ENCODE measurements around the gene MRI1. TPM values are rescaled to one million over a fixed set of nuclear protein-coding genes. Genes with fewer than 3 reads are reported as not detected.
"Not testable (repeated sequence)": the region's sequence is repeated elsewhere in the genome, so short reads cannot be mapped to it uniquely, and the experiment has no call there.

The MRI1 gene
- total and polyA plus RNA-seq, 2 of the 4 experiments (the other 2 are of a cell fraction): 26.7 to 37.6 TPM

GRCh38 chr19:13751436-13751835 is 12.9 kb upstream of the MRI1 start:
- DNase-seq (no peak), ATAC-seq (ENCODE audit: low read depth) (no peak)
- Histone ChIP-seq H2BK20ac (ENCODE audit: low read depth, low read length) (no peak overlapping the region), H3K56ac (ENCODE audit: extremely low read depth, insufficient read depth, low read length) (no peak overlapping the region), H2BK15ac (ENCODE audit: low read depth, low read length) (no peak overlapping the region), H4K8ac (ENCODE audit: low read depth in 2 of 2, low read length in 2 of 2) (no peak overlapping the region), H3K4me1 (ENCODE audit: control insufficient read depth, insufficient read depth, low read length) (no peaks in the 10 kb centered on the region), H3K79me1 (ENCODE audit: low read depth in 1 of 2, low read length in 2 of 2) (peaks cover 11 to 45% of the 10 kb centered on the region in 2 experiments), H3K9ac (ENCODE audit: low read depth, low read length) (no peak overlapping the region), H3K14ac (replicated peaks; ENCODE audit: low read depth, low read length) (no peak overlapping the region), H3K4ac (ENCODE audit: low read depth, low read length) (no peak overlapping the region), H3K23ac (ENCODE audit: low read depth, low read length) (no peak overlapping the region), H2AFZ (replicated peaks; ENCODE audit: low read length, poor library complexity) (no peak overlapping the region), H3K27me3 (ENCODE audit: control insufficient read depth, insufficient read depth, low read length) (no peaks in the 10 kb centered on the region), H3K18ac (ENCODE audit: low read depth, low read length) (no peak overlapping the region), H2BK120ac (ENCODE audit: low read depth, low read length) (no peak overlapping the region), H2AK9ac (replicated peaks; ENCODE audit: low read depth, low read length, poor library complexity) (no peak overlapping the region), H4K91ac (ENCODE audit: insufficient read depth, low read depth, low read length) (no peak overlapping the region), H4K20me1 (ENCODE audit: insufficient read depth, low read length) (peaks cover 3% of the 10 kb centered on the region; the same call in 1 of the 2 replicates), H3K36me3 (ENCODE audit: control insufficient read depth, insufficient read depth, low read length) (peaks cover 36% of the 10 kb centered on the region), H3K9me1 (ENCODE audit: insufficient read depth, low read length) (no peaks in the 10 kb centered on the region), H2AK5ac (ENCODE audit: low read depth, low read length) (no peak overlapping the region), H2BK5ac (ENCODE audit: low read depth, low read length, poor library complexity, severe bottlenecking) (no peak overlapping the region), H4K5ac (ENCODE audit: low read depth, low read length) (no peak overlapping the region), H3K27ac (ENCODE audit: insufficient read depth, low read length) (no peak overlapping the region), H3K4me3 (ENCODE audit: insufficient read depth, low read depth, low read length) (no peak overlapping the region), H3K4me2 (ENCODE audit: low read depth, low read length) (no peak overlapping the region), H3K9me3 (ENCODE audit: control insufficient read depth, insufficient read depth, low read length) (no peaks in the 10 kb centered on the region)
- no TSS peak for BruUV-seq (replicated peaks)
- dilution Hi-C loops (cut with HindIII; ENCODE audit: low sequenced_read_pairs, unreplicated experiment): no loop called here
- intact Hi-C loops (cut with micrococcal nuclease): no loop called here
- ChIA-PET CTCF (no interaction called here), POLR2A (ENCODE audit: unreplicated experiment) (no interaction called here)
- 97% methylated on average over 7 of the region's 16 CpGs; no CpG with 5 or more reads in 1 of the 2 experiments for WGBS, 2 experiments (ENCODE audit: extremely low coverage in 2 of 2, insufficient read length in 1 of 2)
- in situ Hi-C loops (cut with MboI; ENCODE audit: low sequenced_read_pairs): loop anchor here (25.0 kb wide), 1 partner anchor 336 kb away; the partner anchor contains the start of genes C19orf67 and SAMD1
- TF ChIP-seq POLR2A (IDR thresholded peaks at IDR 0.05; ENCODE audit: low read depth, low read length) (no peak), CEBPB (IDR thresholded peaks at IDR 0.05; ENCODE audit: low read depth, low read length) (no peak), ELK1 (IDR thresholded peaks at IDR 0.05; ENCODE audit: borderline replicate concordance, low read depth, low read length) (no peak), FOS (IDR thresholded peaks at IDR 0.05; ENCODE audit: low read depth, low read length) (no peak)
- TF ChIP-seq, protein P1, sequence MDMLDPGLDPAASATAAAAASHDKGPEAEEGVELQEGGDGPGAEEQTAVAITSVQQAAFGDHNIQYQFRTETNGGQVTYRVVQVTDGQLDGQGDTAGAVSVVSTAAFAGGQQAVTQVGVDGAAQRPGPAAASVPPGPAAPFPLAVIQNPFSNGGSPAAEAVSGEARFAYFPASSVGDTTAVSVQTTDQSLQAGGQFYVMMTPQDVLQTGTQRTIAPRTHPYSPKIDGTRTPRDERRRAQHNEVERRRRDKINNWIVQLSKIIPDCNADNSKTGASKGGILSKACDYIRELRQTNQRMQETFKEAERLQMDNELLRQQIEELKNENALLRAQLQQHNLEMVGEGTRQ (IDR thresholded peaks at IDR 0.05; ENCODE audit: low read depth, low read length): no peak

GRCh38 chr19:13753622-13754021 is 10.7 kb upstream of the MRI1 start:
- DNase-seq; POLR2A ChIA-PET (ENCODE audit: unreplicated experiment); H3K56ac ChIP-seq (ENCODE audit: extremely low read depth, insufficient read depth, low read length); H3K27ac ChIP-seq (ENCODE audit: insufficient read depth, low read length); H3K4ac ChIP-seq (ENCODE audit: low read depth, low read length); H3K27me3 ChIP-seq (ENCODE audit: control insufficient read depth, insufficient read depth, low read length); H3K14ac ChIP-seq (replicated peaks; ENCODE audit: low read depth, low read length); dilution Hi-C loops (cut with HindIII; ENCODE audit: low sequenced_read_pairs, unreplicated experiment); H2BK5ac ChIP-seq (ENCODE audit: low read depth, low read length, poor library complexity, severe bottlenecking); H3K9ac ChIP-seq (ENCODE audit: low read depth, low read length); ATAC-seq (ENCODE audit: low read depth); H3K4me3 ChIP-seq (ENCODE audit: insufficient read depth, low read depth, low read length); H4K91ac ChIP-seq (ENCODE audit: insufficient read depth, low read depth, low read length); H3K18ac ChIP-seq (ENCODE audit: low read depth, low read length); H3K4me2 ChIP-seq (ENCODE audit: low read depth, low read length); CTCF ChIA-PET; intact Hi-C loops (cut with micrococcal nuclease); H2BK20ac ChIP-seq (ENCODE audit: low read depth, low read length); BruUV-seq (replicated peaks); H4K5ac ChIP-seq (ENCODE audit: low read depth, low read length); H3K9me1 ChIP-seq (ENCODE audit: insufficient read depth, low read length); H3K4me1 ChIP-seq (ENCODE audit: control insufficient read depth, insufficient read depth, low read length); H4K8ac ChIP-seq (ENCODE audit: low read depth in 2 of 2, low read length in 2 of 2); H4K20me1 ChIP-seq (ENCODE audit: insufficient read depth, low read length); H2AFZ ChIP-seq (replicated peaks; ENCODE audit: low read length, poor library complexity); H2BK15ac ChIP-seq (ENCODE audit: low read depth, low read length); H2BK120ac ChIP-seq (ENCODE audit: low read depth, low read length); H2AK5ac ChIP-seq (ENCODE audit: low read depth, low read length); H3K9me3 ChIP-seq (ENCODE audit: control insufficient read depth, insufficient read depth, low read length); H3K23ac ChIP-seq (ENCODE audit: low read depth, low read length); H2AK9ac ChIP-seq (replicated peaks; ENCODE audit: low read depth, low read length, poor library complexity): not testable (repeated sequence)
- 87% methylated on average over 3 of the region's 7 CpGs; no CpG with 5 or more reads in 1 of the 2 experiments for WGBS, 2 experiments (ENCODE audit: extremely low coverage in 2 of 2, insufficient read length in 1 of 2)
- Histone ChIP-seq H3K79me1 (ENCODE audit: low read depth in 1 of 2, low read length in 2 of 2) (peaks cover 11 to 48% of the 10 kb centered on the region in 2 experiments), H3K36me3 (ENCODE audit: control insufficient read depth, insufficient read depth, low read length) (peaks cover 55% of the 10 kb centered on the region)
- in situ Hi-C loops (cut with MboI; ENCODE audit: low sequenced_read_pairs): loop anchor here (25.0 kb wide), 1 partner anchor 334 kb away; the partner anchor contains the start of genes C19orf67 and SAMD1

Data from IMR-90 (cell line).